Myocyte (in vitro differentiated cells): Measurements from ENCODE around the gene HELZ2. TPM values are rescaled to one million over a fixed set of nuclear protein-coding genes. Genes with fewer than 3 reads are reported as not detected.
A peak's percentile ranks its signal among the peaks of the same experiment; 100 is the strongest.

Source experiments
- DNase-seq: peaks from one replicate; pipeline ENCODE4 v3.0.0-alpha.2; 2012; ENCODE audit warnings: low read depth
- total RNA-seq: library from RNA; depleted of rRNA; stranded (reverse); fragments of >200 nt; gene quantifications from 2 replicates; pipeline ENCODE4 v1.2.3, GENCODE V29; 2014

The HELZ2 gene
- total RNA-seq, 1 donor from 2014 or later, result 15.5 TPM

GRCh38 chr20:63597651-63598478 is 23.8 kb upstream of the HELZ2 start:
- DNase-seq, result no peak

- no peak for DNase-seq
These were observed 22.4 kb upstream of the HELZ2 start for GRCh38 chr20:63596423-63596822.

- no peak for DNase-seq
These were observed 21.5 kb upstream of the HELZ2 start for GRCh38 chr20:63595416-63596127.

GRCh38 chr20:63594043-63594561 is 20.1 kb upstream of the HELZ2 start:
- no peak for DNase-seq

GRCh38 chr20:63592661-63593060 is 18.6 kb upstream of the HELZ2 start:
- DNase-seq, result no peak

GRCh38 chr20:63591786-63592355 is 17.8 kb upstream of the HELZ2 start:
- no peak for DNase-seq

- no peak for DNase-seq
These were observed 17.1 kb upstream of the HELZ2 start for GRCh38 chr20:63591147-63591533.

- DNase-seq, result no peak
These were observed 16.4 kb upstream of the HELZ2 start for GRCh38 chr20:63590218-63591146.

GRCh38 chr20:63589261-63590217 is 15.5 kb upstream of the HELZ2 start:
- DNase-seq, result no peak

- DNase-seq, result no peak
These were observed 14.6 kb upstream of the HELZ2 start for GRCh38 chr20:63588641-63589041.

GRCh38 chr20:63587776-63588591 is 13.9 kb upstream of the HELZ2 start:
- peak; percentile 53 for DNase-seq

GRCh38 chr20:63587256-63587655 is 13.2 kb upstream of the HELZ2 start:
- DNase-seq, result no peak

GRCh38 chr20:63586797-63587196 is 12.8 kb upstream of the HELZ2 start:
- DNase-seq, result no peak

GRCh38 chr20:63585616-63586565 is 11.9 kb upstream of the HELZ2 start:
- no peak for DNase-seq

- DNase-seq, result no peak
These were observed 8.5 kb upstream of the HELZ2 start for GRCh38 chr20:63582382-63583063.

GRCh38 chr20:63580796-63581461 is 6.9 kb upstream of the HELZ2 start:
- DNase-seq, result no peak
